Effector memory CD8-positive, alpha-beta T cell (primary cell): ENCODE measurements around the gene LRRC2.
"Not testable (repeated sequence)": the region's sequence is repeated elsewhere in the genome, so short reads cannot be mapped to it uniquely, and the experiment has no call there.

Experiments
- ATAC-seq: fragments of 150-1000 bp; cut with Tn5 transposase; replicated peaks from 2 replicates; pipeline ENCODE4 v1.10.0; 2021; ENCODE audit warnings: mild to moderate bottlenecking, moderate library complexity
- DNase-seq, 3 experiments: peaks; one replicate each; pipeline ENCODE4 v3.0.0; 2021
- H3K27ac Mint-ChIP-seq, 2 donors: one replicate each; pipeline ENCODE4 v1.8.0; 2022; ENCODE audit warnings: mild to moderate bottlenecking in 2 of 2, mixed read lengths in 2 of 2, moderate library complexity in 2 of 2
- H3K27me3 Mint-ChIP-seq, 2 donors: one replicate each; pipeline ENCODE4 v1.8.0; 2022; ENCODE audit warnings: mixed read lengths in 2 of 2
- H3K36me3 Mint-ChIP-seq: one replicate; pipeline ENCODE4 v1.8.0; 2022; ENCODE audit warnings: mild to moderate bottlenecking, moderate library complexity, mixed read lengths; ENCODE audit not compliant: insufficient read depth
- H3K4me1 Mint-ChIP-seq, 2 donors: one replicate each; pipeline ENCODE4 v1.8.0; 2022; ENCODE audit warnings: low read depth in 2 of 2, mixed read lengths in 2 of 2
- H3K4me3 Mint-ChIP-seq, 2 donors: one replicate each; pipeline ENCODE4 v1.8.0; 2022; ENCODE audit warnings: mild to moderate bottlenecking in 2 of 2, mixed read lengths in 2 of 2, moderate library complexity in 2 of 2
- H3K9me3 Mint-ChIP-seq, 2 donors: one replicate each; pipeline ENCODE4 v1.8.0; 2022; ENCODE audit warnings: mixed read lengths in 2 of 2

Gene LRRC2

DNA sequence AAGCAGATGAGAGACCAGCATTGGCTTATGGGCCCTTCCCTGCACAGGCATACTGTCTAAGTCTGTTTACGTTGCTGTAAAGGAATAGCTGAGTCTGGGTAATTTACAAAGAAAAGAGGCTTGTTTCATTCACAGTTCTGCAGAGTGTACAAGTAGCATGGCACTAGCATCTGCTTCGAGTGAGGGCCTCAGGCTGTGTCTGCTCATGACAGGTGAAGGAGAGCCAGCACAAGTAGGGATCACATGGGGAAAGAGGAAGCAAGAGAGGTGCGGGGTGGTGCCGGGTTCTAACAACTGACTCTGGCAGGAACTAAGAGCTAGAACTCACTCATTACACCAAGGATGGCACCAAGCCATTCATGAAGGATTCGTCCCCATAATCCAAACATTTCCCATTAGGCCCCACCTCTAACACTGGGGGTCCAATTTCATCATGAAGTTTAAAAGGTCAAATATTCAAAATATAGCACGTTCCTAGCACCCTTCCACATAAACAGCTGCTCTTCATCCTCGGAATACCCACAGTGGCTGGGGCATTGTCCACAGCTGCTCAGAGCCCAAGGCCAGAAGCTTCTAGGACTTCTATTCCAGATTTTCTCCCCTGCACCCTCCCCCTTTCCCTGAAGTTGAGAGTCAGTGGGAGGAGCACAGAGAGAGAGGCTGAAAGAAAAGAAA is 62.8 kb downstream of the LRRC2 start:
- no peaks in the 10 kb centered on the region for H3K36me3 Mint-ChIP-seq
- no peak overlapping the region for H3K4me3 Mint-ChIP-seq
- no peaks in the 10 kb centered on the region for H3K9me3 Mint-ChIP-seq
- H3K27ac Mint-ChIP-seq, result peak overlapping the region in 1 of 2 donors; percentile 79
- no peak for DNase-seq
- H3K4me1 Mint-ChIP-seq, result peaks cover 0 to 1% of the 10 kb centered on the region in 2 donors
- no peak for ATAC-seq
- H3K27me3 Mint-ChIP-seq, result peaks cover 4 to 14% of the 10 kb centered on the region in 2 donors

DNA sequence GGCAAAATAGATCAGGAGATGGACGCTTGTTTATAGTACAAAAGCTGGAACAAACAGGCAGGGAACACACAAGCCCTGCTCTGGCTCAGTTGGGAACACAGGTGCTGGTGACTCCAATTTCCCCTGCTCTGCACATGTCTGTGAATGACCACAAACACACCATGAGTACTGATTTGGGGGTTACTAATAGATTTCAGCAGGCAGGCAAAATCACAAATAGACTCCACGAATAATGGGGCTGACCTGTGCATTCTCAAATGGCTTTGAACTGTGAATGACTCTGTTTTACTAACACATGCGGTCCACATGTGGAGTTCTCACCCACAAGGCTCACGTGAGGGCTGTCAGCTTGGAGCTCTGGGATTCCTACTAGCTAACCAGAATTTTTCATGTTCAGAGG is 64.4 kb downstream of the LRRC2 start:
- ATAC-seq (no peak), DNase-seq (no peak)
- Mint-ChIP-seq H3K4me1 (peaks cover 0 to 1% of the 10 kb centered on the region in 2 donors), H3K27ac (no peak overlapping the region), H3K9me3 (no peaks in the 10 kb centered on the region), H3K36me3 (no peaks in the 10 kb centered on the region), H3K4me3 (no peak overlapping the region), H3K27me3 (peaks cover 0 to 9% of the 10 kb centered on the region in 2 donors)

DNA sequence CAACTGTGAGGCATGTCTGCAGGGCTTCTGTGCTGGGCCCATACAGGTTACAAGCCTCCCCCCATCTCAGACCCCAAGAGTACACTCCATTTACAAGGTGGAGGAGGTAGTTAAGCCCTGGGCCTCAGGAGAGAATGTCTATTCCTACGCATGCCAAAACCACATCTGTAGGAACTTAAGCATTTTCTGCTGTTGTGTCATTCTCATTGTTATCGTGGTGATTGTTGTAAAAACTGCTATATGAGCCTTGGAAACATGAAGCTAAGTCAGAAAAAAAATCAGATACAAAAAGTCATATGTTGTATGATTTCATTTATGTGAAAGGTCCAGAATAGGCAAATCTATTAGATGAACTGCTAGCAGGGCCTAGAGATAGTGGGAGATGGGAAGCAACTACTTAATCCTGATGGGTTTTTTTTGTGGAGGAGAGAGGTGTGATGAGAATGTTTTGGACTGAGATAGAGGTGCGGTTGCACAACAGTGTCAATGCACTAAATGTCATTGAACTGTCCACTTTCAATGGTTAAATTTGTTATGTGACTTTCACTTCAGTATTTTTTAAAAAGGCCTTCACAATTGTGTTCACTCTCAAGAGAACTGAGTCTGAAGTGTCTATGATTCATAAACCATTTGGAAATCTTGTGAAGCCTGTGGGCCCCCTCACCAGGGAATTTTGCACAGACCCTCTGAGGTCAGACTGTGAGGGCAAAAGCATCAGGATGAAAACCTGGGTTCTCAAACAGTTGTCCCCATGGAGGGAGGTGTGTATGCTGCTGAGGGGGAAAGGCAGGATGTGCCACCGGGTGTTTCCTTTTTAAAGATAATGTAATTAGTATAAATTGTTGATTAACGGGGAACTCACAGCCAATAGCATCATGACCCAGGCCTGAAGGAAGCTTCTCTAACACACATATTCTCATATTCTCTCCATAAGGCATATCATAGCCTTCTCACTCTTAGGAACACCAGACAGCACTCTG is 65.2 kb downstream of the LRRC2 start:
- no peaks in the 10 kb centered on the region for H3K9me3 Mint-ChIP-seq
- DNase-seq, result no peak
- no peak overlapping the region for H3K27ac Mint-ChIP-seq
- peaks cover 0 to 1% of the 10 kb centered on the region in 2 donors for H3K4me1 Mint-ChIP-seq
- H3K36me3 Mint-ChIP-seq, result no peaks in the 10 kb centered on the region
- no peak overlapping the region for H3K4me3 Mint-ChIP-seq
- peaks cover 0 to 2% of the 10 kb centered on the region in 2 donors for H3K27me3 Mint-ChIP-seq
- ATAC-seq, result no peak

DNA sequence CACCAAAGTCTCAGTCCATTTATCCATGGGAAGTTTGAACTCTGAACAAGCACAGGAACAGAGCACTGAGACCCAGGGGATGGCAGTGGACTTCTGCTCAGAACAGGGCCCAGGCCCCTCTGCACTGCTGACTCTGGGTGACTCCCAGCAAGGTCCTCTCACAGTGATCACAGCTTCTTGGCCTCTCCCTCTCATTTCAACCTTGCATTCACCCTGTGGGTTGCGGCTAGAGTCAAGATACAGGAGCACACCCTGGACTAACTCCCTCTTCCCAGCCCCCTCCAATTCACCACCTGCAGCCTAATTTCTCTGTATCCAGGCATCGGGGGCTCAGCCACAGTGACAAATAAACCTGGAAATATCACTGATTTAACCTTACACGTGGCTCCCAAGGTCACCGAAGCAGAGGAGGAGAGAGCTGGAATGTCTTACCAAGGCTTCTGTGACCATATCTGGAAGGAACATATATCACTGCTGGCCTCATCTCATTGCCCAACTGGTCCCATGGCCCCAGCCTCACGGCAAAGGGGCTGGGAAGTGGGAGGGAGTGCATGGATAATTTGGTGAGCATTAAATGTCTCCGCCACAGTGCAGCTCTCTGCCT is 67.1 kb downstream of the LRRC2 start:
- ATAC-seq (no peak), DNase-seq (no peak)
- Mint-ChIP-seq H3K9me3 (no peaks in the 10 kb centered on the region), H3K36me3 (no peaks in the 10 kb centered on the region), H3K27me3 (no peaks in the 10 kb centered on the region), H3K4me3 (no peak overlapping the region), H3K27ac (peak overlapping the region in 1 of 2 donors; percentile 0), H3K4me1 (no peaks in the 10 kb centered on the region)

DNA sequence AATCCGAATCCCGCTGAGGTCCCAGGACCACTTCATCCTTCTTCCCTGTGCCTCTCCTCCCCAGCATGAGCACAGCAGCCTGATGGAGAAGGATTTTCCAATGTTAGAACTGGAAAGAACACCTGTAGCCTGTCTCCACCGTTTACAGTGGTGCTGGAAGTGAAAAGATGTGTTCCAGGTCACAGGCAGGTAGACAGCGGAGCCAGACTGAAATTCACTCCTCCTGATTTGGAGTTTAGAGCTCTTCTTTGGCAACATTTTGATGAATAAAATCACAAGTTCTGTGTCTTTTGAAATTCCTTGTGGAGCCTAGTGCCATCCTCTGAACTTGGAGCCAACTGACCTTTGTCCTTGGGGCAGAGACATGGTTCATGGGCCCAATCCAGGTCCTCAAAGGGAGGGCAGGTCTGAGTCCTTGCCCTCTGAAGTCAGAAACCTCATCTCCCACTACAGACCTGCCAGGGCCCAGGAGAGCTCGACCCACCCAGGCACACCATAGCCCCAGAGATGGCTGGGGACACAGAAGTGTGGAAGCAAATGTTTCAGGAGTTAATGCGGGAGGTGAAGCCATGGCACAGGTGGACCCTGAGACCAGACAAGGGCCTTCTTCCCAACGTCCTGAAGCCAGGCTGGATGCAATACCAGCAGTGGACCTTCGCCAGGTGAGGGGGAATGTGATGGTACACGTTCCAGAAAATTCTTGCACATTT is 68.4 kb downstream of the LRRC2 start, which contains the start of gene RTP3:
Gene RTP3, plus strand, starts transcription at position 421 of the 710 bp plus-strand sequence. Its CDS starts 87 bp downstream, at position 508.
- Mint-ChIP-seq H3K27ac (peak within 1 kb of the TSS; percentile 35 to 46), H3K9me3 (no peaks in the 10 kb centered on the region), H3K27me3 (no peaks in the 10 kb centered on the region), H3K4me3 (no peak within 1 kb of the TSS), H3K4me1 (no peaks in the 10 kb centered on the region), H3K36me3 (no peaks in the 10 kb centered on the region)
- no peak for ATAC-seq
- DNase-seq, result no peak

DNA sequence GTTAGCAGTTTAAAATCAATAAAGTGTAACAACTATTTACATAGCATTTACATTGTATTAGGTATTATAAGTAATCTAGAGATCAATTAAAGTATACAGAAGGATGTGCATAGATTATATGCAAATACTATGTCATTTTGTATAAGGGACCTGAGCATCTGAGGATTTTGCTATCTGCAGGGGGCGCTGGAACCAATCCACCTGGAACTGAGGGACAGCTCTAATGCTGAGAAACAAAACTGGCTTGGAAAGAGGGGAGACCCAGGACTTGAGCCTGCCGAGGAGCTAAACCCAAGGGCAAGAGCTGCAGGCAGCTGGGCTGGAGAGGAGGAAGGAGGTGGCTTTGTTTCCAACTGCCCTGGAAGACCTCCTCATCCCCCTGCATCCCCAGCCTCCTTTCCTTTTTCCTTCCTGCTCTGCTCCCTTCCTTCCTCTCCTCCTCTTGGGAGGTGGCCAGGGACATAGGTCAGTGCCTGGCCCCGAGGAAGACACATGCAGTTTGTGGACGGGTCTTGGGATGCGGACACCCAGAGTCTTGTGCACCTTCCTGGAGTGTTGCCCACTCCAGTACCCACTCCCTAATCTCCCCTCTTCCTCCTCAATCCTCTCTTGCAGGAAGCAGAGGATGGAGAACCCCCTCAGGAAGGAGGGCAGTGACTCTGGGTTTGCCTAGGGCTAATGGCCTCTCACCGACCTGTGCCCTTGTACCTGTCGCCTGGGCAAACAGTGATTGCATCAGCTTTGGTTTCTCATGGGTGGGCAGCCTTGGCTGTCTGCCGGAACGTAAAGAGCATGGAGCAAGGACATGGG is 69.2 kb downstream of the LRRC2 start:
- peak; percentile 32 to 44 (median 34) for DNase-seq
- Mint-ChIP-seq H3K9me3 (no peaks in the 10 kb centered on the region), H3K36me3 (no peaks in the 10 kb centered on the region), H3K27me3 (no peaks in the 10 kb centered on the region), H3K4me1 (no peaks in the 10 kb centered on the region), H3K4me3 (no peak overlapping the region), H3K27ac (peak overlapping the region in 1 of 2 donors; percentile 46)
- no peak for ATAC-seq

DNA sequence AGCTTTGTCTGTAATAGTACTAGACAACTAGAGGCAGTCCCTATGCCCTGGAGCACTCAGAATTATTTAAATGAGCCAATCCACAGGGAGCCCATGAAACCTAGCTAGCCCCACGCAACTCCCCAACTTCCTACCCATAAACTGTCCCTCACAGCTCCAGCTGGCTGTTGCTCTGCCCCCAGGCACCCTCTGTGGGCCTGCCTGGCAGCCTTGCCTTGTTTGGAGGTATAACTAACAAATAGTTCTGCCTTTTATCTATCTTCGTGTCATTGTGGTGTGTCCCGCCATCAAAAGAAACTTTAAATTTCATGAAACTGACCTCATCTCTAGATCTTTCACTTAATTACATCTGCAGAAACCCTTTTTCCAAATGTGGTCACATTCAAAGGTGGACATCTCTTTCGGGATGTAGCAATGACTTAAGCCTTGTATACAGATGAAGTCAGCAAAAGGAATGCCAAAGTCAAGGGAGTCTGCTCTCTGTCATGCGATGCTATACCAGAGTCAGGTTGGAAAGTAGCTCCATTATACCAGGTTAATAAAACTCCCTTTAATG is 70.1 kb downstream of the LRRC2 start:
- H3K4me1 Mint-ChIP-seq, result no peaks in the 10 kb centered on the region
- H3K4me3 Mint-ChIP-seq, result no peak overlapping the region
- H3K9me3 Mint-ChIP-seq, result no peaks in the 10 kb centered on the region
- H3K27me3 Mint-ChIP-seq, result no peaks in the 10 kb centered on the region
- no peak for ATAC-seq
- DNase-seq, result no peak
- no peaks in the 10 kb centered on the region for H3K36me3 Mint-ChIP-seq
- H3K27ac Mint-ChIP-seq, result no peak overlapping the region

DNA sequence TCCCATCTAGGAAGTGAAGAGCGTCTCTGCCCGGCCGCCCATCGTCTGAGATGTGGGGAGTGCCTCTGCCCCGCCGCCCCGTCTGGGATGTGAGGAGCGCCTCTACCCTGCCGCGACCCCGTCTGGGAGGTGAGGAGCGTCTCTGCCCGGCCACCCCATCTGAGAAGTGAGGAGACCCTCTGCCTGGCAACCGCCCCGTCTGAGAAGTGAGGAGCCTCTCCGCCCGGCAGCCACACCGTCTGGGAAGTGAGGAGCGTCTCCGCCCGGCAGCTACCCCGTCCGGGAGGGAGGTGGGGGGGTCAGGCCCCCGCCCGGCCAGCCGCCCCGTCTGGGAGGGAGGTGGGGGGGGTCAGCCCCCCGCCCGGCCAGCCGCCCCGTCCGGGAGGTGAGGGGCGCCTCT is 71.6 kb downstream of the LRRC2 start:
- H3K4me3 Mint-ChIP-seq, ATAC-seq, H3K27ac Mint-ChIP-seq, H3K27me3 Mint-ChIP-seq, H3K9me3 Mint-ChIP-seq, H3K36me3 Mint-ChIP-seq, DNase-seq, H3K4me1 Mint-ChIP-seq: not testable (repeated sequence)

DNA sequence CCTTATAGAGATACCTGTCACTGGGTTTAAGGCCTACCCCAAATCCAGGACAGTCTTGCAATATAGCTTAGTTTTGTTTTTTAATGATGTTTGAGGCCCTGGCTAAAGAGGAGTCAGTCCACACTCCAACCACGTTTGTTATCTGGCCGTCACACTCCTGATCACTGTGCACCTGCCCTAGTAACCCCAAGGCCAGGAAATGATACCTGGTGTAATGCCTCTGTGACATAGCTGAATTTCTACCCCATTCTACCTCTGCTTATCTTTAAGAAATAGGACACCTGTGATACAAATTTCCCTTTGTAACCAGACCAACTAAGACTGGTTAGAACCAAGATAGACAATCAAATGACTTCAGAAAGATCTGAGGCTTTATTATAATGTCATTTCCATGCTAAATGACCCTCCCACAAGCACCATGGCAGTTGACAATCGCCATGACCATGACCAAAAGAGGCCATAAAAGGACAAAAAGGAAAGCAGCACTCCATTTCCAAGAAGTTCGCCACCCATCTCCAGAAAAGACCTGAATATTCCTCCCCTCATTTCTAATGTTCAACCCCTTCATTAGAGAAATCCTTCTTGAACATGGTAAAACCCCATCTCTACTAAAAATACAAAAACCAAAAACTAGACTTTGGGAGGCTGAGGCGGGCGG is 73.1 kb downstream of the LRRC2 start:
- no peak for DNase-seq
- Mint-ChIP-seq H3K9me3 (no peaks in the 10 kb centered on the region), H3K27me3 (no peaks in the 10 kb centered on the region), H3K36me3 (no peaks in the 10 kb centered on the region), H3K27ac (peak overlapping the region in 1 of 2 donors; percentile 53), H3K4me3 (no peak overlapping the region), H3K4me1 (peaks cover 9 to 12% of the 10 kb centered on the region in 2 donors)
- ATAC-seq, result no peak

DNA sequence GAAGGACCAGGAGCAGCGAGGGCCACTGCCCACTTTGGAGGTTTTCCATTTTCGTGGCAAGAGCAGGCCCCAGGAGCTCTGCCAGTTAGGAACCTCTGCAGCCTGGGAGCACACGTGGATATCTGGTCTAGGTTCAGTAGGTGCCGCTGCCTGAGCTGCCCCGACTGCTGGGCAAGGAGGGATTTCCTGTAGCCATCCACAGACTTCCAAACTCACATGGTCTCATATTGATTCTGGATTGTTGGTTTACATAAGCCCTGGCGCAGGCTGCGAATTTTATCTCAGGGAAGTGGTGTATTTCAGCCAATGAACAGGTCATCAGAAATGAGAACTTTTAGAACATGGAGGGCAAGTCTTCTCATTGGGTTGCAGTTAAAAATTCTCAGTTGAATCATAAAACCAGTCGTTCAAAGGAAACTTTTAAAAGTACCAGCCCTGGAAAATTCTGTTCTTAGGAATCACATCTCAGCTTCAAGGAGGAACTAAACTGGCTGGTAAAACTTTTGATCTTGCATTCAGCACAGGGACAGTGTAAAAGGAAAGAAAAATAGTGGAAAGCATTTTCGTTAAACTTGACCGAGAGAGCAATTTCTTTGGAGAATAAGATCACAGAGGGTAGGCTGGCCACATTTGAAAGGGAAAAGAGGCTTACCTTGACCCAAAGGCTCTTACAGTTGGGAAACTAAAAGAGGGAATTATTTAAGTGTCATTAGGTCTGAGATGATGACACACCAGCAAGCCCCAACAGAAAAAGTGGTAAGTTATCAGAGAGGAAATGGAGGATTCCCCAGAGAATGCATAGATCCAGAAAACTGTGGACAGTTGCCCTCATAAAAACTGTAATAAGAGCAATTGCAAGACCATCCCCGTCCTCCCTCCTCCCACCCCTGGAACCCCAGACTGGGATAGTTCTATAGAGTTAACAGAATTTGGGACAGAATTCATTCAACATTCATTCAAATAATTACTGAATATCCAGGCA is 74.7 kb downstream of the LRRC2 start:
- no peaks in the 10 kb centered on the region for H3K9me3 Mint-ChIP-seq

More for the DNA sequence above, 74.7 kb downstream of the LRRC2 start:
- ATAC-seq (no peak), DNase-seq (no peak)
- peaks cover 9 to 12% of the 10 kb centered on the region in 2 donors for H3K4me1 Mint-ChIP-seq
- no peak overlapping the region for H3K4me3 Mint-ChIP-seq
- no peaks in the 10 kb centered on the region for H3K36me3 Mint-ChIP-seq
- no peaks in the 10 kb centered on the region for H3K27me3 Mint-ChIP-seq
- H3K27ac Mint-ChIP-seq, result no peak overlapping the region
